Body of pancreas (tissue), 4 donors: ENCODE results near the gene GAB2. TPM values are rescaled to one million over a fixed set of nuclear protein-coding genes. Genes with fewer than 3 reads are reported as not detected.

Source experiments
- ATAC-seq: fragments of 150-250 bp; one replicate; pipeline ENCODE4 v1.9.1; 2016
- DNase-seq, 4 donors: peaks; one replicate each; pipeline ENCODE4 v3.0.0-alpha.2; 2019
- H3K27ac ChIP-seq, 4 donors: fragments of 200-600 bp; sonication (generic); 1 replicate in 3 of 4; 2 replicates in 1 of 4; pipeline versions ENCODE4 v1.5.1 to v1.6.1; 2016 to 2019; ENCODE audit warnings: mild to moderate bottlenecking in 1 of 4, mixed read lengths in 1 of 4, moderate library complexity in 1 of 4
- H3K27me3 ChIP-seq, 2 donors: fragments of 200-600 bp; sonication (generic); one replicate each; pipeline ENCODE4 v1.6.0; 2016; ENCODE audit warnings: mild to moderate bottlenecking in 1 of 2
- H3K36me3 ChIP-seq, 2 donors: fragments of 200-600 bp; sonication (generic); replicated peaks in 1 of 2; 2 replicates each; pipeline ENCODE4 v1.5.1; 2016; ENCODE audit warnings: low read depth in 2 of 2; ENCODE audit not compliant: insufficient read depth in 1 of 2
- H3K4me1 ChIP-seq: fragments of 200-600 bp; sonication (generic); one replicate; pipeline ENCODE4 v1.6.0; 2016
- H3K4me3 ChIP-seq, 2 donors: fragments of 200-600 bp; sonication (generic); 1 replicate in 1 of 2; 2 replicates in 1 of 2; pipeline ENCODE4 v1.5.1; 2016 to 2019
- H3K9me3 ChIP-seq, 3 donors: fragments of 200-600 bp; sonication (generic); 1 replicate in 2 of 3; 2 replicates in 1 of 3; pipeline ENCODE4 v1.5.1; 2016
- CTCF ChIP-seq, 7 experiments: fragments of 450-650 bp in 4 of 7; fragments of 200-600 bp in 3 of 7; sonication (generic) in 3 of 7; IDR thresholded peaks; one replicate each; pipeline ENCODE4 v1.5.1; 2016 to 2019; ENCODE audit warnings: antibody characterized with exemption in 7 of 7
- POLR2A ChIP-seq, 3 donors: fragments of 450-650 bp; IDR thresholded peaks; one replicate each; pipeline ENCODE4 v1.6.1; 2016; ENCODE audit warnings: antibody characterized with exemption in 3 of 3, mild to moderate bottlenecking in 2 of 3
- WGBS, 2 donors: methylation state at CpG; one replicate each; pipeline ENCODE4 v1.1.5; 2017; 5-methylcytosine and 5-hydroxymethylcytosine counted together
- intact Hi-C: fragments of 100-400 bp; cut with DNase I; formaldehyde crosslinking; loops from one replicate; pipeline ENCODE4 v1.15.1; 2023
- total RNA-seq, 2 donors: library from RNA; depleted of rRNA; stranded (reverse); fragments of >200 nt; gene quantifications; one replicate each; pipeline ENCODE4 v1.1.0, GENCODE V29; 2016

Gene GAB2
- total RNA-seq, 2 donors from 2014 or later: 6.9 to 16.9 TPM

GRCh38 chr11:78195917-78196560, 221.6 kb downstream of the GAB2 start:
- no peaks in the 10 kb centered on the region for H3K27me3 ChIP-seq
- H3K9me3 ChIP-seq: no peaks in the 10 kb centered on the region
- WGBS, 2 donors: 61 to 85% methylated on average over 32 to 46 of the region's 60 CpGs
- ATAC-seq (no peak), DNase-seq (peak in 1 of 4 donors; percentile 4)
- no peak overlapping the region for H3K4me3 ChIP-seq
- no peak for TF ChIP-seq CTCF (IDR thresholded peaks at IDR 0.05)
- TF ChIP-seq POLR2A (IDR thresholded peaks at IDR 0.05): no peak
- H3K27ac ChIP-seq: no peak overlapping the region
- H3K36me3 ChIP-seq: no peaks in the 10 kb centered on the region
- H3K4me1 ChIP-seq: peaks cover 33% of the 10 kb centered on the region
- intact Hi-C loops: no loop called here

- H3K27me3 ChIP-seq: no peaks in the 10 kb centered on the region
- H3K4me3 ChIP-seq: no peak overlapping the region
- no peaks in the 10 kb centered on the region for H3K9me3 ChIP-seq
- H3K27ac ChIP-seq: peak overlapping the region in 2 of 4 donors; percentile 69 to 78
- H3K36me3 ChIP-seq: no peaks in the 10 kb centered on the region
- 56 to 70% methylated on average over 3 of the region's 3 CpGs for WGBS, 2 donors
- ATAC-seq (no peak), DNase-seq (peak in 1 of 4 donors; percentile 14)
- H3K4me1 ChIP-seq: peaks cover 48% of the 10 kb centered on the region
- intact Hi-C loops: no loop called here
- TF ChIP-seq CTCF (IDR thresholded peaks at IDR 0.05): no peak
- TF ChIP-seq POLR2A (IDR thresholded peaks at IDR 0.05): no peak
These were observed 223.1 kb downstream of the GAB2 start for GRCh38 chr11:78194490-78194889.

- 93 to 95% methylated on average over 8 of the region's 8 CpGs for WGBS, 2 donors
- Histone ChIP-seq H3K4me1 (peaks cover 53% of the 10 kb centered on the region), H3K27ac (peak overlapping the region in 3 of 4 donors; percentile 69 to 88 (median 78)), H3K36me3 (no peaks in the 10 kb centered on the region), H3K4me3 (no peak overlapping the region), H3K27me3 (no peaks in the 10 kb centered on the region), H3K9me3 (no peaks in the 10 kb centered on the region)
- DNase-seq (peak in 1 of 4 donors; percentile 7), ATAC-seq (no peak)
- TF ChIP-seq POLR2A (IDR thresholded peaks at IDR 0.05) (no peak), CTCF (IDR thresholded peaks at IDR 0.05) (no peak)
- intact Hi-C loops: no loop called here
These were observed 223.8 kb downstream of the GAB2 start for GRCh38 chr11:78193806-78194205.

- H3K9me3 ChIP-seq: no peaks in the 10 kb centered on the region
- WGBS, 2 donors: 79 to 81% methylated on average over 4 of the region's 4 CpGs
- no peak for TF ChIP-seq CTCF (IDR thresholded peaks at IDR 0.05)
- no peak for ATAC-seq
- H3K36me3 ChIP-seq: no peaks in the 10 kb centered on the region
- no peak overlapping the region for H3K4me3 ChIP-seq
- intact Hi-C loops: no loop called here
- H3K27me3 ChIP-seq: no peaks in the 10 kb centered on the region
- H3K4me1 ChIP-seq: peaks cover 54% of the 10 kb centered on the region
- peak overlapping the region; percentile 65 to 88 (median 74) for H3K27ac ChIP-seq
- DNase-seq: peak in 1 of 4 donors; percentile 8
These were observed 224.7 kb downstream of the GAB2 start for GRCh38 chr11:78192911-78193351.

- Histone ChIP-seq H3K27me3 (no peaks in the 10 kb centered on the region), H3K9me3 (no peaks in the 10 kb centered on the region), H3K27ac (peak overlapping the region; percentile 65 to 88 (median 74)), H3K4me3 (no peak overlapping the region), H3K4me1 (peaks cover 60% of the 10 kb centered on the region), H3K36me3 (no peaks in the 10 kb centered on the region)
- DNase-seq (peak; percentile 88 to 95 (median 92)), ATAC-seq (peak; percentile 67)
- peak in 1 of 7 experiments; percentile 34 for TF ChIP-seq CTCF (IDR thresholded peaks at IDR 0.05)
- TF ChIP-seq POLR2A (IDR thresholded peaks at IDR 0.05): peak in 2 of 3 donors; percentile 59 to 69
- WGBS, 2 donors: 34 to 35% methylated on average over 5 to 6 of the region's 6 CpGs
- intact Hi-C loops: no loop called here
These were observed 225.3 kb downstream of the GAB2 start for GRCh38 chr11:78192223-78192719.
